H1 (cell line): ENCODE measurements around the gene MBD5. TPM values are rescaled to one million over a fixed set of nuclear protein-coding genes. Genes with fewer than 3 reads are reported as not detected.

Source experiments
- CTCF ChIA-PET: fragments of 300-600 bp; sonication (Branson Sonifier 250); formaldehyde crosslinking; loops from one replicate; lab custom pipeline; 2021; ENCODE audit not compliant: partially characterized antibody; lab: Charles Lee
- POLR2A ChIA-PET: fragments of 300-600 bp; sonication (Branson Sonifier 250); formaldehyde crosslinking; loops from one replicate; lab custom pipeline; 2021; ENCODE audit warnings: inconsistent platforms; ENCODE audit not compliant: partially characterized antibody; lab: Charles Lee
- DNase-seq, 2 experiments: peaks; one replicate each; pipeline versions ENCODE4 v3.0.0 to v3.0.0-alpha.2; 2010 to 2022; ENCODE audit warnings: low spot score in 2 of 2, low read depth in 1 of 2, mixed read lengths in 1 of 2
- FAIRE-seq: peaks from 2 replicates; lab custom pipeline; 2011; peaks lifted over from hg19 to GRCh38; lab: Jason Lieb, UNC
- H2AFZ ChIP-seq: 2 replicates; pipeline ENCODE4 v1.8.1; 2012; ENCODE audit warnings: low read length, inconsistent platforms
- H2AK5ac ChIP-seq: 2 replicates; pipeline ENCODE4 v1.6.1; 2013; ENCODE audit warnings: low read depth, low read length
- H2BK120ac ChIP-seq: replicated peaks from 2 replicates; pipeline ENCODE3; 2013; ENCODE audit warnings: low read depth, low read length, inconsistent platforms
- H2BK12ac ChIP-seq: 2 replicates; pipeline ENCODE4 v1.6.1; 2013; ENCODE audit warnings: low read depth, low read length
- H2BK15ac ChIP-seq: 2 replicates; pipeline ENCODE4 v1.6.1; 2013; ENCODE audit warnings: low read length
- H2BK20ac ChIP-seq: 2 replicates; pipeline ENCODE4 v1.6.1; 2013; ENCODE audit warnings: low read length
- H2BK5ac ChIP-seq: 2 replicates; pipeline ENCODE4 v1.6.1; 2013; ENCODE audit warnings: low read depth, low read length
- H3K14ac ChIP-seq: 2 replicates; pipeline ENCODE4 v1.6.1; 2013; ENCODE audit warnings: inconsistent platforms; ENCODE audit not compliant: insufficient read length
- H3K18ac ChIP-seq: 2 replicates; pipeline ENCODE4 v1.6.1; 2013; ENCODE audit warnings: low read length; ENCODE audit errors: extremely low read depth
- H3K23ac ChIP-seq: 2 replicates; pipeline ENCODE4 v1.6.1; 2013; ENCODE audit warnings: inconsistent platforms; ENCODE audit not compliant: insufficient read length
- H3K23me2 ChIP-seq: 2 replicates; pipeline ENCODE4 v1.6.1; 2013; ENCODE audit warnings: low read depth, low read length
- H3K27ac ChIP-seq: 2 replicates; pipeline ENCODE4 v1.6.1; 2011; ENCODE audit warnings: low read depth, low read length, inconsistent platforms
- H3K27me3 ChIP-seq, 4 experiments: replicated peaks in 1 of 4; 1 replicate in 1 of 4; 2 replicates in 3 of 4; pipeline versions ENCODE4 v1.6.1 to v1.8.1; 2011 to 2013; ENCODE audit warnings: low read length in 3 of 4, mild to moderate bottlenecking in 3 of 4, inconsistent platforms in 2 of 4, mixed read lengths in 2 of 4, moderate library complexity in 1 of 4; ENCODE audit not compliant: control insufficient read depth in 3 of 4, insufficient read depth in 3 of 4; ENCODE audit errors: extremely low read depth in 1 of 4
- H3K36me3 ChIP-seq, 4 experiments: 2 replicates each; pipeline versions ENCODE4 v1.6.1 to v1.8.1; 2011 to 2013; ENCODE audit warnings: mild to moderate bottlenecking in 4 of 4, low read length in 3 of 4, moderate library complexity in 2 of 4, control low read depth in 1 of 4, inconsistent platforms in 1 of 4; ENCODE audit not compliant: insufficient read depth in 4 of 4, control insufficient read depth in 2 of 4
- H3K4ac ChIP-seq: replicated peaks from 2 replicates; pipeline ENCODE3; 2013; ENCODE audit warnings: low read length, low read depth, mixed read lengths, inconsistent platforms; ENCODE audit not compliant: insufficient read length
- H3K4me1 ChIP-seq, 4 experiments: replicated peaks in 1 of 4; 1 replicate in 1 of 4; 2 replicates in 3 of 4; pipeline versions ENCODE4 v1.6.1 to v1.8.1; 2011 to 2013; ENCODE audit warnings: low read length in 3 of 4, inconsistent platforms in 2 of 4, mixed read lengths in 1 of 4; ENCODE audit not compliant: insufficient read depth in 4 of 4, control insufficient read depth in 3 of 4
- H3K4me2 ChIP-seq, 2 experiments: 2 replicates each; pipeline versions ENCODE4 v1.6.1 to v1.8.1; 2011 to 2013; ENCODE audit warnings: low read depth in 2 of 2, low read length in 2 of 2, control low read depth in 1 of 2, inconsistent platforms in 1 of 2, mild to moderate bottlenecking in 1 of 2; ENCODE audit not compliant: insufficient read depth in 1 of 2
- H3K4me3 ChIP-seq, 4 experiments: fragments of 200-600, 300-600 bp in 1 of 4; sonication (generic), shearing (Covaris generic), sonication (Bioruptor Twin) in 1 of 4; 2 replicates each; pipeline versions ENCODE4 v1.5.1 to v1.8.1; 2011 to 2016; ENCODE audit warnings: low read length in 4 of 4, low read depth in 3 of 4, control low read depth in 2 of 4, inconsistent platforms in 2 of 4, mild to moderate bottlenecking in 2 of 4, mixed read lengths in 1 of 4, moderate library complexity in 1 of 4; ENCODE audit not compliant: insufficient read depth in 2 of 4; ENCODE audit errors: extremely low read depth in 1 of 4
- H3K56ac ChIP-seq: replicated peaks from 2 replicates; pipeline ENCODE3; 2013; ENCODE audit warnings: low read depth, mild to moderate bottlenecking, mixed read lengths, low read length, inconsistent platforms; ENCODE audit not compliant: insufficient read length
- H3K79me1 ChIP-seq: 2 replicates; pipeline ENCODE4 v1.6.1; 2013; ENCODE audit warnings: low read depth, low read length, control low read depth
- H3K79me2 ChIP-seq, 2 experiments: 2 replicates each; pipeline versions ENCODE4 v1.6.1 to v1.8.1; 2012 to 2013; ENCODE audit warnings: low read length in 2 of 2, mild to moderate bottlenecking in 2 of 2, inconsistent platforms in 1 of 2; ENCODE audit not compliant: insufficient read depth in 2 of 2, control insufficient read depth in 1 of 2
- H3K9ac ChIP-seq, 4 experiments: replicated peaks in 1 of 4; 1 replicate in 1 of 4; 2 replicates in 3 of 4; pipeline versions ENCODE4 v1.6.1 to v1.8.1; 2011 to 2013; ENCODE audit warnings: low read depth in 3 of 4, low read length in 3 of 4, control low read depth in 2 of 4, mild to moderate bottlenecking in 2 of 4, moderate library complexity in 2 of 4, inconsistent platforms in 1 of 4; ENCODE audit errors: extremely low read depth in 1 of 4
- H3K9me3 ChIP-seq, 2 experiments: 2 replicates each; pipeline versions ENCODE4 v1.6.1 to v1.8.1; 2012 to 2013; ENCODE audit warnings: mild to moderate bottlenecking in 2 of 2, moderate library complexity in 2 of 2, control low read depth in 1 of 2, inconsistent platforms in 1 of 2, low read depth in 1 of 2, low read length in 1 of 2, mixed read lengths in 1 of 2; ENCODE audit not compliant: insufficient read depth in 2 of 2
- H4K20me1 ChIP-seq, 2 experiments: replicated peaks in 1 of 2; 2 replicates each; pipeline versions ENCODE3 to v1.8.1; 2011 to 2013; ENCODE audit warnings: inconsistent platforms in 2 of 2, low read length in 2 of 2, mild to moderate bottlenecking in 1 of 2; ENCODE audit not compliant: insufficient read depth in 2 of 2, control insufficient read depth in 1 of 2
- H4K5ac ChIP-seq: 2 replicates; pipeline ENCODE4 v1.6.1; 2013; ENCODE audit warnings: low read length, low read depth, mixed read lengths, inconsistent platforms; ENCODE audit not compliant: insufficient read length
- H4K8ac ChIP-seq: 2 replicates; pipeline ENCODE4 v1.8.0; 2013; ENCODE audit warnings: mild to moderate bottlenecking, moderate library complexity, low read length, inconsistent platforms; ENCODE audit not compliant: insufficient read depth; ENCODE audit errors: extremely low read depth
- H4K91ac ChIP-seq: replicated peaks from 2 replicates; pipeline ENCODE3; 2013; ENCODE audit warnings: low read length, mixed read lengths, inconsistent platforms; ENCODE audit not compliant: insufficient read length
- GABPA ChIP-seq: IDR thresholded peaks from 2 replicates; pipeline ENCODE4 v1.6.1; 2011; ENCODE audit warnings: mild to moderate bottlenecking, low read length, moderate library complexity, borderline replicate concordance; ENCODE audit not compliant: insufficient read depth
- JUN ChIP-seq: IDR thresholded peaks from 2 replicates; pipeline ENCODE4 v1.6.1; 2011; ENCODE audit warnings: low read depth, mild to moderate bottlenecking, improper control_type of control experiment, low read length
- KDM1A ChIP-seq: fragments of 200-600, 300-600 bp; sonication (generic); IDR thresholded peaks from 2 replicates; pipeline ENCODE4 v1.7.1; 2016; ENCODE audit warnings: mild to moderate bottlenecking, low read length, borderline replicate concordance
- MAFK ChIP-seq: IDR thresholded peaks from 2 replicates; pipeline ENCODE4 v1.6.1; 2012; ENCODE audit warnings: low read depth, mild to moderate bottlenecking, improper control_type of control experiment, low read length
- YY1 ChIP-seq: IDR thresholded peaks from 2 replicates; pipeline ENCODE4 v1.6.1; 2011; ENCODE audit warnings: low read depth, mild to moderate bottlenecking, low read length
- WGBS, 2 experiments: shearing (Covaris generic) in 1 of 2; methylation state at CpG; one replicate each; pipeline versions ENCODE4 v1.1.6 to v1.1.7; 2013 to 2015; ENCODE audit warnings: low lambda C conversion rate in 2 of 2, mixed read lengths in 2 of 2, inconsistent platforms in 1 of 2, low coverage in 1 of 2, missing lambda C conversion rate in 1 of 2; ENCODE audit not compliant: insufficient replicate concordance in 2 of 2, insufficient coverage in 1 of 2, insufficient read length in 1 of 2; ENCODE audit errors: extremely low coverage in 1 of 2, missing lambda C conversion rate in 1 of 2; 5-methylcytosine and 5-hydroxymethylcytosine counted together
- polyA plus RNA-seq, 7 experiments: library from polyadenylated mRNA; depleted of rRNA in 3 of 7; stranded (reverse) in 5 of 7; unstranded in 2 of 7; fragments of >200 nt in 5 of 7; fragments of 200-250 nt in 2 of 7; gene quantifications; 1 replicate in 5 of 7; 2 replicates in 1 of 7; 4 replicates in 1 of 7; pipeline versions ENCODE4 v1.2.1 to v1.2.3, GENCODE V29; 2011 to 2013; ENCODE audit warnings: missing spikeins in 2 of 7, mixed read lengths in 2 of 7
- total RNA-seq: library from RNA; stranded (reverse); fragmentation: NEBNext Ultra II Directional; extraction: Animal tissue kit (Norgen Biotek cat#: 25700); gene quantifications from 2 replicates; pipeline ENCODE4 v1.2.1, GENCODE V29; 2021

MBD5 gene
- total and polyA plus RNA-seq, 2 of the 8 experiments (the other 6 are each of a cell fraction or from before 2014, with no cell fraction given), result 9.7 to 29.4 TPM

- Histone ChIP-seq H2BK20ac (no peak overlapping the region), H3K4me3 (no peak overlapping the region), H3K9me3 (no peaks in the 10 kb centered on the region), H3K23me2 (no peaks in the 10 kb centered on the region; the same call in 1 of the 2 replicates), H3K4ac (no peak overlapping the region), H2BK15ac (no peak overlapping the region), H4K8ac (no peak overlapping the region), H2BK5ac (no peak overlapping the region), H3K4me2 (no peak overlapping the region), H3K23ac (no peak overlapping the region), H2AK5ac (no peak overlapping the region), H4K5ac (no peak overlapping the region), H3K79me1 (no peaks in the 10 kb centered on the region), H3K9ac (no peak overlapping the region)
- ChIA-PET CTCF (interaction anchor here (1.5 to 4.3 kb wide), 4 partner anchors 8 to 24 kb away, joined by 4 to 18 read pairs (median 12); no protein-coding TSS in a partner anchor), POLR2A (no interaction called here)
- FAIRE-seq (no peak), DNase-seq (no peak)
- WGBS, 2 experiments, result 87% methylated on average over 3 of the region's 3 CpGs; no CpG with 5 or more reads in 1 of the 2 experiments
- TF ChIP-seq KDM1A (no peak), JUN (no peak), GABPA (no peak), YY1 (no peak), MAFK (no peak)
- TF ChIP-seq, all 59 proteins: peak for 0
- Histone ChIP-seq H4K20me1 (no peaks in the 10 kb centered on the region), H3K4me1 (no peaks in the 10 kb centered on the region), H4K91ac (no peak overlapping the region), H2BK120ac (no peak overlapping the region), H2BK12ac (no peak overlapping the region), H3K14ac (no peak overlapping the region), H3K27me3 (no peaks in the 10 kb centered on the region), H3K79me2 (no peaks in the 10 kb centered on the region), H3K36me3 (no peaks in the 10 kb centered on the region), H2AFZ (no peak overlapping the region), H3K18ac (no peak overlapping the region), H3K27ac (no peak overlapping the region), H3K56ac (no peak overlapping the region)
Observed at GRCh38 chr2:148533685-148534084, 512.8 kb downstream of the MBD5 start.
